SK-N-SH (cell line): ENCODE data around the gene DENND5B. TPM values are rescaled to one million over a fixed set of nuclear protein-coding genes. Genes with fewer than 3 reads are reported as not detected.

Experiments
- ELF1 ChIP-seq: IDR thresholded peaks from 2 replicates; pipeline ENCODE4 v1.4.0; 2012
- FOSL2 ChIP-seq: IDR thresholded peaks from 2 replicates; pipeline ENCODE4 v1.4.0; 2012; ENCODE audit warnings: low read depth, mild to moderate bottlenecking, moderate library complexity, borderline replicate concordance
- FOXM1 ChIP-seq: IDR thresholded peaks from 2 replicates; pipeline ENCODE4 v1.4.0; 2012; ENCODE audit warnings: low read depth, mild to moderate bottlenecking
- JUND ChIP-seq: IDR thresholded peaks from 2 replicates; pipeline ENCODE4 v1.4.0; 2012
- MEF2A ChIP-seq: IDR thresholded peaks from 2 replicates; pipeline ENCODE4 v1.4.0; 2012; ENCODE audit warnings: low read depth, borderline replicate concordance
- MXI1 ChIP-seq: IDR thresholded peaks from 2 replicates; pipeline ENCODE4 v1.6.1; 2012; ENCODE audit warnings: mild to moderate bottlenecking, low read depth, low read length, improper control_type of control experiment
- NFIC ChIP-seq: IDR thresholded peaks from 2 replicates; pipeline ENCODE4 v1.4.0; 2012; ENCODE audit warnings: borderline replicate concordance
- POLR2AphosphoS5 ChIP-seq: IDR thresholded peaks from 2 replicates; pipeline ENCODE4 v1.6.1; 2012; ENCODE audit warnings: low read depth, low read length
- RCOR1 ChIP-seq: fragments of 150-350 bp; IDR thresholded peaks from 2 replicates; pipeline ENCODE4 v1.6.1; 2017; ENCODE audit warnings: antibody characterized with exemption, low read length
- SIN3A ChIP-seq: IDR thresholded peaks from 2 replicates; pipeline ENCODE4 v1.6.1; 2012; ENCODE audit warnings: low read depth, mild to moderate bottlenecking, low read length, moderate library complexity, borderline replicate concordance
- TEAD4 ChIP-seq: IDR thresholded peaks from 2 replicates; pipeline ENCODE4 v1.4.0; 2012; ENCODE audit warnings: mild to moderate bottlenecking, borderline replicate concordance; ENCODE audit not compliant: insufficient read depth
- YY1 ChIP-seq: IDR thresholded peaks from 2 replicates; pipeline ENCODE4 v1.4.0; 2012; ENCODE audit warnings: low read depth, mild to moderate bottlenecking
- polyA plus RNA-seq, 3 experiments: library from polyadenylated mRNA; depleted of rRNA; stranded (reverse); fragments of >200 nt; gene quantifications; 2 replicates each; pipeline ENCODE4 v1.2.3, GENCODE V29; 2012
- TF ChIP-seq, protein P1 (sequence below): IDR thresholded peaks from 2 replicates; pipeline ENCODE4 v1.6.1; 2012; ENCODE audit warnings: mild to moderate bottlenecking, low read depth, low read length, moderate library complexity
- TF ChIP-seq, protein P2 (sequence below): fragments of 150-350 bp; IDR thresholded peaks from 2 replicates; pipeline ENCODE4 v1.6.1; 2016; ENCODE audit warnings: mild to moderate bottlenecking, low read depth, low read length
- TF ChIP-seq, protein P3 (sequence below): IDR thresholded peaks from 2 replicates; pipeline ENCODE4 v1.4.0; 2012; ENCODE audit warnings: low read depth, borderline replicate concordance
- TF ChIP-seq, protein P4 (sequence below): fragments of 150-350 bp; IDR thresholded peaks from 2 replicates; pipeline ENCODE4 v1.6.1; 2017; ENCODE audit warnings: antibody characterized with exemption, low read length, low read depth, borderline replicate concordance
- TF ChIP-seq, protein P5 (sequence below): fragments of 200-600 bp; sonication (generic); IDR thresholded peaks from 2 replicates; pipeline ENCODE4 v1.6.1; 2017; ENCODE audit warnings: antibody characterized with exemption, mild to moderate bottlenecking, moderate library complexity

DENND5B gene
- polyA plus RNA-seq, 1 of the 3 experiments (the other 2 are of a cell fraction), result 5.3 TPM

DNA sequence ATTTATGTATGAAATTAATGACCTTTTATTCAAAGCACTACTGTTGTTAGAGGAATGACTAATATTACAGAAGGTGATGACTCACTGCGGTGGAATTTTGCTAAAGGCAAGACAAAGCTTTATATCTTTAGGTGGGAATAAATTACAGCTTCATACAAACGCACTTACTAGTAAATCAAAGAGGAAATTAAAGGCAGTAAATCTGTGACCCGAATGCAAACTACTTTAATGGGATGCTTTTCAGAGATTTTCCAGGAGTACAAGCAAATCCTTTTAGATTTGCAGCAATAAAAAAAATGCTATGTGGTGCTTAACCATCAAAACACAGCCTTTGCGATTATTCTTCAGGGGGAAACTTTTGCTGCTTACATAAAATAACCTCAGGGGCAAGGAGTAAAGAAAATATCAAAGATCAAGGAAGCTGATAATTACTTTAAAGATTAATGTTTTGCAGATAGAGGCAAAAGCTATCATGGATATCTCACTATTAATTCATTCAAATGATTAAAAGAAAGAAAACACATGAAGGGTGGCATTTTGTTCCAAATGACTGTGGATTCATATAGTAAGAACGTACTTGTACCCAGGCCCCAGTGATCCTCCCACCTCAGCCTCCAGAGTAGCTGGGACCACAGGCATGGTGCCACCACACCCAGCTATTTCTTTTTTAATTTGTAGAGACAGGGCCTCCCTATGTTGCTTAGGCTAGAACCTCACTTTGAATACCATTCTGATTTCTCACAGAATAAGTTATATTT, 98.9 kb downstream of the DENND5B start (continued):
- TF ChIP-seq MEF2A (no peak), NFIC (peak; percentile 30; the same call in 1 of the 2 replicates), RCOR1 (no peak), SIN3A (no peak), TEAD4 (peak; percentile 83), YY1 (no peak), POLR2AphosphoS5 (no peak; the same call in 1 of the 2 replicates), FOSL2 (peak; percentile 92), FOXM1 (no peak), ELF1 (no peak), JUND (peak; percentile 97), MXI1 (no peak)
- TF ChIP-seq, protein P1, sequence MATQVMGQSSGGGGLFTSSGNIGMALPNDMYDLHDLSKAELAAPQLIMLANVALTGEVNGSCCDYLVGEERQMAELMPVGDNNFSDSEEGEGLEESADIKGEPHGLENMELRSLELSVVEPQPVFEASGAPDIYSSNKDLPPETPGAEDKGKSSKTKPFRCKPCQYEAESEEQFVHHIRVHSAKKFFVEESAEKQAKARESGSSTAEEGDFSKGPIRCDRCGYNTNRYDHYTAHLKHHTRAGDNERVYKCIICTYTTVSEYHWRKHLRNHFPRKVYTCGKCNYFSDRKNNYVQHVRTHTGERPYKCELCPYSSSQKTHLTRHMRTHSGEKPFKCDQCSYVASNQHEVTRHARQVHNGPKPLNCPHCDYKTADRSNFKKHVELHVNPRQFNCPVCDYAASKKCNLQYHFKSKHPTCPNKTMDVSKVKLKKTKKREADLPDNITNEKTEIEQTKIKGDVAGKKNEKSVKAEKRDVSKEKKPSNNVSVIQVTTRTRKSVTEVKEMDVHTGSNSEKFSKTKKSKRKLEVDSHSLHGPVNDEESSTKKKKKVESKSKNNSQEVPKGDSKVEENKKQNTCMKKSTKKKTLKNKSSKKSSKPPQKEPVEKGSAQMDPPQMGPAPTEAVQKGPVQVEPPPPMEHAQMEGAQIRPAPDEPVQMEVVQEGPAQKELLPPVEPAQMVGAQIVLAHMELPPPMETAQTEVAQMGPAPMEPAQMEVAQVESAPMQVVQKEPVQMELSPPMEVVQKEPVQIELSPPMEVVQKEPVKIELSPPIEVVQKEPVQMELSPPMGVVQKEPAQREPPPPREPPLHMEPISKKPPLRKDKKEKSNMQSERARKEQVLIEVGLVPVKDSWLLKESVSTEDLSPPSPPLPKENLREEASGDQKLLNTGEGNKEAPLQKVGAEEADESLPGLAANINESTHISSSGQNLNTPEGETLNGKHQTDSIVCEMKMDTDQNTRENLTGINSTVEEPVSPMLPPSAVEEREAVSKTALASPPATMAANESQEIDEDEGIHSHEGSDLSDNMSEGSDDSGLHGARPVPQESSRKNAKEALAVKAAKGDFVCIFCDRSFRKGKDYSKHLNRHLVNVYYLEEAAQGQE, result no peak
- TF ChIP-seq, protein P2, sequence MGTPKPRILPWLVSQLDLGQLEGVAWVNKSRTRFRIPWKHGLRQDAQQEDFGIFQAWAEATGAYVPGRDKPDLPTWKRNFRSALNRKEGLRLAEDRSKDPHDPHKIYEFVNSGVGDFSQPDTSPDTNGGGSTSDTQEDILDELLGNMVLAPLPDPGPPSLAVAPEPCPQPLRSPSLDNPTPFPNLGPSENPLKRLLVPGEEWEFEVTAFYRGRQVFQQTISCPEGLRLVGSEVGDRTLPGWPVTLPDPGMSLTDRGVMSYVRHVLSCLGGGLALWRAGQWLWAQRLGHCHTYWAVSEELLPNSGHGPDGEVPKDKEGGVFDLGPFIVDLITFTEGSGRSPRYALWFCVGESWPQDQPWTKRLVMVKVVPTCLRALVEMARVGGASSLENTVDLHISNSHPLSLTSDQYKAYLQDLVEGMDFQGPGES, result no peak
- TF ChIP-seq, protein P3, sequence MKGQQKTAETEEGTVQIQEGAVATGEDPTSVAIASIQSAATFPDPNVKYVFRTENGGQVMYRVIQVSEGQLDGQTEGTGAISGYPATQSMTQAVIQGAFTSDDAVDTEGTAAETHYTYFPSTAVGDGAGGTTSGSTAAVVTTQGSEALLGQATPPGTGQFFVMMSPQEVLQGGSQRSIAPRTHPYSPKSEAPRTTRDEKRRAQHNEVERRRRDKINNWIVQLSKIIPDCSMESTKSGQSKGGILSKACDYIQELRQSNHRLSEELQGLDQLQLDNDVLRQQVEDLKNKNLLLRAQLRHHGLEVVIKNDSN, result no peak
- TF ChIP-seq, protein P4, sequence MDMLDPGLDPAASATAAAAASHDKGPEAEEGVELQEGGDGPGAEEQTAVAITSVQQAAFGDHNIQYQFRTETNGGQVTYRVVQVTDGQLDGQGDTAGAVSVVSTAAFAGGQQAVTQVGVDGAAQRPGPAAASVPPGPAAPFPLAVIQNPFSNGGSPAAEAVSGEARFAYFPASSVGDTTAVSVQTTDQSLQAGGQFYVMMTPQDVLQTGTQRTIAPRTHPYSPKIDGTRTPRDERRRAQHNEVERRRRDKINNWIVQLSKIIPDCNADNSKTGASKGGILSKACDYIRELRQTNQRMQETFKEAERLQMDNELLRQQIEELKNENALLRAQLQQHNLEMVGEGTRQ, result no peak
- TF ChIP-seq, protein P5, sequence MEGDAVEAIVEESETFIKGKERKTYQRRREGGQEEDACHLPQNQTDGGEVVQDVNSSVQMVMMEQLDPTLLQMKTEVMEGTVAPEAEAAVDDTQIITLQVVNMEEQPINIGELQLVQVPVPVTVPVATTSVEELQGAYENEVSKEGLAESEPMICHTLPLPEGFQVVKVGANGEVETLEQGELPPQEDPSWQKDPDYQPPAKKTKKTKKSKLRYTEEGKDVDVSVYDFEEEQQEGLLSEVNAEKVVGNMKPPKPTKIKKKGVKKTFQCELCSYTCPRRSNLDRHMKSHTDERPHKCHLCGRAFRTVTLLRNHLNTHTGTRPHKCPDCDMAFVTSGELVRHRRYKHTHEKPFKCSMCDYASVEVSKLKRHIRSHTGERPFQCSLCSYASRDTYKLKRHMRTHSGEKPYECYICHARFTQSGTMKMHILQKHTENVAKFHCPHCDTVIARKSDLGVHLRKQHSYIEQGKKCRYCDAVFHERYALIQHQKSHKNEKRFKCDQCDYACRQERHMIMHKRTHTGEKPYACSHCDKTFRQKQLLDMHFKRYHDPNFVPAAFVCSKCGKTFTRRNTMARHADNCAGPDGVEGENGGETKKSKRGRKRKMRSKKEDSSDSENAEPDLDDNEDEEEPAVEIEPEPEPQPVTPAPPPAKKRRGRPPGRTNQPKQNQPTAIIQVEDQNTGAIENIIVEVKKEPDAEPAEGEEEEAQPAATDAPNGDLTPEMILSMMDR, result no peak
